ENCODE data around the gene TLL1.

TLL1 gene

GRCh38 chr4:165894159-165894558 is 21.1 kb downstream of the TLL1 start:
- DNase-seq (ENCODE audit: low spot score), result no peak

- DNase-seq (ENCODE audit: low spot score), result no peak
Measured at GRCh38 chr4:165905405-165906027, 32.5 kb downstream of the TLL1 start.

- no peak for DNase-seq (ENCODE audit: low spot score)
Measured at GRCh38 chr4:165906272-165906671, 33.2 kb downstream of the TLL1 start.

- no peak for DNase-seq (ENCODE audit: low spot score)
Measured at GRCh38 chr4:165909947-165910346, 36.9 kb downstream of the TLL1 start.

GRCh38 chr4:165915215-165915614 is 42.2 kb downstream of the TLL1 start:
- DNase-seq (ENCODE audit: low spot score), result no peak

- DNase-seq (ENCODE audit: low spot score), result no peak
Measured at GRCh38 chr4:165921546-165921945, 48.5 kb downstream of the TLL1 start.

GRCh38 chr4:165922747-165923146 is 49.7 kb downstream of the TLL1 start:
- no peak for DNase-seq (ENCODE audit: low spot score)

GRCh38 chr4:165926307-165926706 is 53.3 kb downstream of the TLL1 start:
- DNase-seq (ENCODE audit: low spot score), result no peak

GRCh38 chr4:165927366-165927765 is 54.3 kb downstream of the TLL1 start:
- no peak for DNase-seq (ENCODE audit: low spot score)

GRCh38 chr4:165927815-165928214 is 54.8 kb downstream of the TLL1 start:
- no peak for DNase-seq (ENCODE audit: low spot score)

- no peak for DNase-seq (ENCODE audit: low spot score)
Measured at GRCh38 chr4:165928601-165929000, 55.6 kb downstream of the TLL1 start.

- DNase-seq (ENCODE audit: low spot score), result no peak
Measured at GRCh38 chr4:165929662-165930061, 56.6 kb downstream of the TLL1 start.

GRCh38 chr4:165931741-165932140 is 58.7 kb downstream of the TLL1 start:
- no peak for DNase-seq (ENCODE audit: low spot score)

GRCh38 chr4:165944900-165945299 is 71.9 kb downstream of the TLL1 start:
- no peak for DNase-seq (ENCODE audit: low spot score)

GRCh38 chr4:165945991-165946390 is 73.0 kb downstream of the TLL1 start:
- no peak for DNase-seq (ENCODE audit: low spot score)

- DNase-seq (ENCODE audit: low spot score), result no peak
Measured at GRCh38 chr4:165947019-165947418, 74.0 kb downstream of the TLL1 start.

GRCh38 chr4:165953181-165953580 is 80.1 kb downstream of the TLL1 start:
- no peak for DNase-seq (ENCODE audit: low spot score)

- DNase-seq (ENCODE audit: low spot score), result no peak
Measured at GRCh38 chr4:165963621-165964020, 90.6 kb downstream of the TLL1 start.

- no peak for DNase-seq (ENCODE audit: low spot score)
Measured at GRCh38 chr4:165964591-165964990, 91.6 kb downstream of the TLL1 start.

GRCh38 chr4:165965503-165965902 is 92.5 kb downstream of the TLL1 start:
- DNase-seq (ENCODE audit: low spot score), result no peak

- no peak for DNase-seq (ENCODE audit: low spot score)
Measured at GRCh38 chr4:165966833-165967232, 93.8 kb downstream of the TLL1 start.

- DNase-seq (ENCODE audit: low spot score), result no peak
Measured at GRCh38 chr4:165967486-165967885, 94.4 kb downstream of the TLL1 start.

- DNase-seq (ENCODE audit: low spot score), result no peak
Measured at GRCh38 chr4:165970703-165971420, 97.8 kb downstream of the TLL1 start.

GRCh38 chr4:165971446-165971845 is 98.4 kb downstream of the TLL1 start:
- no peak for DNase-seq (ENCODE audit: low spot score)

Data from CD4-positive, alpha-beta T cell treated with Interleukin-2 at 100 ng/mL for 4 hours (primary cell).